Sigmoid colon (tissue), 4 donors: Measurements from ENCODE around the gene SSR3.

Source experiments
- CTCF ChIP-seq, 4 experiments: fragments of 450-650 bp in 3 of 4; fragments of 200-600 bp in 1 of 4; IDR thresholded peaks; one replicate each; pipeline ENCODE4 v1.5.1; 2016 to 2019; ENCODE audit warnings: antibody characterized with exemption in 4 of 4, mild to moderate bottlenecking in 3 of 4, moderate library complexity in 2 of 4
- POLR2A ChIP-seq, 2 donors: fragments of 450-650 bp; IDR thresholded peaks; one replicate each; pipeline ENCODE4 v1.6.1; 2016; ENCODE audit warnings: antibody characterized with exemption in 2 of 2, mild to moderate bottlenecking in 2 of 2, moderate library complexity in 2 of 2
- POLR2AphosphoS5 ChIP-seq, 4 donors: sonication (generic); formaldehyde crosslinking; IDR thresholded peaks; one replicate each; pipeline ENCODE4 v1.6.1; 2017; ENCODE audit warnings: antibody characterized with exemption in 4 of 4

- TF ChIP-seq CTCF (IDR thresholded peaks at IDR 0.05) (no peak), POLR2A (IDR thresholded peaks at IDR 0.05) (no peak), POLR2AphosphoS5 (IDR thresholded peaks at IDR 0.05) (no peak)
These were observed 15.1 kb downstream of the SSR3 start for GRCh38 chr3:156539802-156540201.
